ENCODE data around the gene UTF1. TPM values are rescaled to one million over a fixed set of nuclear protein-coding genes. Genes with fewer than 3 reads are reported as not detected.

Gene UTF1
- polyA plus RNA-seq, 1 donor from 2014 or later: not detected

GRCh38 chr10:133275684-133276092, 45.7 kb downstream of the UTF1 start:
- Histone ChIP-seq H3K79me2 (replicated peaks; ENCODE audit: insufficient read depth, low read length) (no peaks in the 10 kb centered on the region), H3K36me3 (ENCODE audit: insufficient read depth, low read length) (no peaks in the 10 kb centered on the region), H3K9me2 (ENCODE audit: insufficient read depth, low read length) (no peaks in the 10 kb centered on the region), H3K27ac (ENCODE audit: low read length) (no peak overlapping the region), H2AFZ (ENCODE audit: low read depth, low read length) (no peak overlapping the region), H4K20me1 (ENCODE audit: insufficient read depth) (no peaks in the 10 kb centered on the region), H3K9me3 (ENCODE audit: low read length) (no peaks in the 10 kb centered on the region), H3K9ac (ENCODE audit: low read length) (no peak overlapping the region), H3F3A (ENCODE audit: insufficient read depth, low read length, poor library complexity, severe bottlenecking) (no peaks in the 10 kb centered on the region), H3K4me3 (ENCODE audit: low read length) (no peak overlapping the region), H3K27me3 (ENCODE audit: insufficient read depth, low read depth, low read length) (peaks cover 10% of the 10 kb centered on the region), H3K4me2 (ENCODE audit: low read length) (no peak overlapping the region)
- TF ChIP-seq EZH2 (IDR thresholded peaks at IDR 0.05; ENCODE audit: borderline replicate concordance, insufficient read depth, low read length, poor library complexity, severe bottlenecking) (no peak), RAD21 (conservative IDR thresholded peaks at IDR 0.05) (no peak), SMC3 (conservative IDR thresholded peaks at IDR 0.05; ENCODE audit: poor library complexity) (no peak), TAF1 (IDR thresholded peaks at IDR 0.05; ENCODE audit: low read depth) (no peak), POLR2AphosphoS5 (IDR thresholded peaks at IDR 0.05) (no peak), EP300 (conservative IDR thresholded peaks at IDR 0.05; ENCODE audit: poor library complexity, severe bottlenecking) (no peak), CTCF (IDR thresholded peaks at IDR 0.05; ENCODE audit: poor library complexity, severe bottlenecking) (no peak), MXI1 (conservative IDR thresholded peaks at IDR 0.05; ENCODE audit: poor library complexity, severe bottlenecking) (no peak)
- TF ChIP-seq, protein P1, sequence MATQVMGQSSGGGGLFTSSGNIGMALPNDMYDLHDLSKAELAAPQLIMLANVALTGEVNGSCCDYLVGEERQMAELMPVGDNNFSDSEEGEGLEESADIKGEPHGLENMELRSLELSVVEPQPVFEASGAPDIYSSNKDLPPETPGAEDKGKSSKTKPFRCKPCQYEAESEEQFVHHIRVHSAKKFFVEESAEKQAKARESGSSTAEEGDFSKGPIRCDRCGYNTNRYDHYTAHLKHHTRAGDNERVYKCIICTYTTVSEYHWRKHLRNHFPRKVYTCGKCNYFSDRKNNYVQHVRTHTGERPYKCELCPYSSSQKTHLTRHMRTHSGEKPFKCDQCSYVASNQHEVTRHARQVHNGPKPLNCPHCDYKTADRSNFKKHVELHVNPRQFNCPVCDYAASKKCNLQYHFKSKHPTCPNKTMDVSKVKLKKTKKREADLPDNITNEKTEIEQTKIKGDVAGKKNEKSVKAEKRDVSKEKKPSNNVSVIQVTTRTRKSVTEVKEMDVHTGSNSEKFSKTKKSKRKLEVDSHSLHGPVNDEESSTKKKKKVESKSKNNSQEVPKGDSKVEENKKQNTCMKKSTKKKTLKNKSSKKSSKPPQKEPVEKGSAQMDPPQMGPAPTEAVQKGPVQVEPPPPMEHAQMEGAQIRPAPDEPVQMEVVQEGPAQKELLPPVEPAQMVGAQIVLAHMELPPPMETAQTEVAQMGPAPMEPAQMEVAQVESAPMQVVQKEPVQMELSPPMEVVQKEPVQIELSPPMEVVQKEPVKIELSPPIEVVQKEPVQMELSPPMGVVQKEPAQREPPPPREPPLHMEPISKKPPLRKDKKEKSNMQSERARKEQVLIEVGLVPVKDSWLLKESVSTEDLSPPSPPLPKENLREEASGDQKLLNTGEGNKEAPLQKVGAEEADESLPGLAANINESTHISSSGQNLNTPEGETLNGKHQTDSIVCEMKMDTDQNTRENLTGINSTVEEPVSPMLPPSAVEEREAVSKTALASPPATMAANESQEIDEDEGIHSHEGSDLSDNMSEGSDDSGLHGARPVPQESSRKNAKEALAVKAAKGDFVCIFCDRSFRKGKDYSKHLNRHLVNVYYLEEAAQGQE (IDR thresholded peaks at IDR 0.05; ENCODE audit: borderline replicate concordance): no peak

- Histone ChIP-seq H3K4me3 (ENCODE audit: low read length) (no peak overlapping the region), H3K27ac (ENCODE audit: low read length) (no peak overlapping the region), H3K9me2 (ENCODE audit: insufficient read depth, low read length) (no peaks in the 10 kb centered on the region), H3K9ac (ENCODE audit: low read length) (no peak overlapping the region), H3K4me2 (ENCODE audit: low read length) (no peak overlapping the region), H4K20me1 (ENCODE audit: insufficient read depth) (no peaks in the 10 kb centered on the region), H2AFZ (ENCODE audit: low read depth, low read length) (no peak overlapping the region), H3K36me3 (ENCODE audit: insufficient read depth, low read length) (no peaks in the 10 kb centered on the region), H3F3A (ENCODE audit: insufficient read depth, low read length, poor library complexity, severe bottlenecking) (no peaks in the 10 kb centered on the region), H3K79me2 (replicated peaks; ENCODE audit: insufficient read depth, low read length) (no peaks in the 10 kb centered on the region), H3K9me3 (ENCODE audit: low read length) (no peaks in the 10 kb centered on the region), H3K27me3 (ENCODE audit: insufficient read depth, low read depth, low read length) (peaks cover 10% of the 10 kb centered on the region)
- TF ChIP-seq POLR2AphosphoS5 (IDR thresholded peaks at IDR 0.05): no peak
- TF ChIP-seq CTCF (IDR thresholded peaks at IDR 0.05; ENCODE audit: poor library complexity, severe bottlenecking): no peak
- no peak for TF ChIP-seq SMC3 (conservative IDR thresholded peaks at IDR 0.05; ENCODE audit: poor library complexity)
- no peak for TF ChIP-seq MXI1 (conservative IDR thresholded peaks at IDR 0.05; ENCODE audit: poor library complexity, severe bottlenecking)
- TF ChIP-seq, protein P1 (IDR thresholded peaks at IDR 0.05; ENCODE audit: borderline replicate concordance): no peak
- no peak for TF ChIP-seq RAD21 (conservative IDR thresholded peaks at IDR 0.05)
- TF ChIP-seq EP300 (conservative IDR thresholded peaks at IDR 0.05; ENCODE audit: poor library complexity, severe bottlenecking): no peak
- TF ChIP-seq EZH2 (IDR thresholded peaks at IDR 0.05; ENCODE audit: borderline replicate concordance, insufficient read depth, low read length, poor library complexity, severe bottlenecking): no peak
- TF ChIP-seq TAF1 (IDR thresholded peaks at IDR 0.05; ENCODE audit: low read depth): no peak
Measured at GRCh38 chr10:133276100-133276434, 46.0 kb downstream of the UTF1 start.
